Erythroblast (primary cell): ENCODE data around the gene FAM110D.

Experiments used
- GATA1 ChIP-seq: IDR thresholded peaks from 2 replicates; pipeline ENCODE4 v1.6.1; 2011; ENCODE audit warnings: low read depth, mild to moderate bottlenecking, control low read depth, low read length, moderate library complexity
- POLR2A ChIP-seq: IDR thresholded peaks from 2 replicates; pipeline ENCODE4 v1.6.1; 2011; ENCODE audit warnings: mild to moderate bottlenecking, low read length

- no peak for TF ChIP-seq POLR2A
- TF ChIP-seq GATA1 = no peak
Measured at GRCh38 chr1:26156285-26157038, 2.4 kb upstream of the FAM110D start.
